IMR-90 (cell line): Measurements from ENCODE around the gene TFAP2A. TPM values are rescaled to one million over a fixed set of nuclear protein-coding genes. Genes with fewer than 3 reads are reported as not detected.

Source experiments
- ATAC-seq: fragments of 200-7000 bp; cut with Tn5 transposase; 2 replicates; pipeline ENCODE4 v1.9.1; 2020; ENCODE audit warnings: low read depth, mild to moderate bottlenecking, moderate library complexity
- BruUV-seq: library from RNA; stranded (reverse); fragments of 400-500 nt; replicated peaks from 2 replicates; lab custom pipeline; 2021; lab: Mats Ljungman, UMichigan
- CTCF ChIA-PET: fragments of 300-600 bp; formaldehyde crosslinking; extraction: SDS; loops from one replicate; lab custom pipeline; 2021; ENCODE audit warnings: antibody characterized with exemption; lab: Yijun Ruan, JAX
- POLR2A ChIA-PET: fragments of 300-600 bp; sonication (Branson Sonifier 250); formaldehyde crosslinking; loops from one replicate; lab custom pipeline; 2022; ENCODE audit warnings: antibody characterized with exemption; ENCODE audit not compliant: unreplicated experiment; lab: Charles Lee
- DNase-seq: peaks from one replicate; pipeline ENCODE4 v3.0.0; 2013
- H2AFZ ChIP-seq: replicated peaks from 2 replicates; pipeline ENCODE3; 2013; ENCODE audit warnings: low read length, mild to moderate bottlenecking; ENCODE audit not compliant: poor library complexity
- H2AK5ac ChIP-seq: 2 replicates; pipeline ENCODE4 v1.6.1; 2013; ENCODE audit warnings: low read depth, low read length, inconsistent platforms
- H2AK9ac ChIP-seq: replicated peaks from 2 replicates; pipeline ENCODE3; 2013; ENCODE audit warnings: mild to moderate bottlenecking, low read depth, low read length, moderate library complexity; ENCODE audit not compliant: poor library complexity
- H2BK120ac ChIP-seq: 2 replicates; pipeline ENCODE4 v1.6.1; 2013; ENCODE audit warnings: low read depth, low read length, inconsistent platforms
- H2BK15ac ChIP-seq: 3 replicates; pipeline ENCODE4 v1.6.1; 2013; ENCODE audit warnings: low read depth, low read length, inconsistent platforms
- H2BK20ac ChIP-seq: 2 replicates; pipeline ENCODE4 v1.6.1; 2013; ENCODE audit warnings: low read depth, mild to moderate bottlenecking, inconsistent platforms, low read length, moderate library complexity
- H2BK5ac ChIP-seq: 2 replicates; pipeline ENCODE4 v1.6.1; 2013; ENCODE audit warnings: mild to moderate bottlenecking, low read depth, low read length, inconsistent platforms; ENCODE audit not compliant: poor library complexity, severe bottlenecking
- H3K14ac ChIP-seq: replicated peaks from 2 replicates; pipeline ENCODE4 v1.6.1; 2013; ENCODE audit warnings: low read depth, low read length, inconsistent platforms
- H3K18ac ChIP-seq: 2 replicates; pipeline ENCODE4 v1.6.1; 2013; ENCODE audit warnings: low read depth, low read length, control low read depth
- H3K23ac ChIP-seq: 2 replicates; pipeline ENCODE4 v1.6.1; 2013; ENCODE audit warnings: low read depth, low read length, inconsistent platforms
- H3K27ac ChIP-seq: 2 replicates; pipeline ENCODE4 v1.5.1; 2013; ENCODE audit warnings: mild to moderate bottlenecking, control low read depth, low read length; ENCODE audit not compliant: insufficient read depth
- H3K27me3 ChIP-seq: 2 replicates; pipeline ENCODE4 v1.6.1; 2013; ENCODE audit warnings: low read length; ENCODE audit not compliant: control insufficient read depth, insufficient read depth
- H3K36me3 ChIP-seq: 2 replicates; pipeline ENCODE4 v1.6.1; 2013; ENCODE audit warnings: low read length, mixed read lengths; ENCODE audit not compliant: control insufficient read depth, insufficient read depth
- H3K4ac ChIP-seq: 2 replicates; pipeline ENCODE4 v1.6.1; 2013; ENCODE audit warnings: low read depth, low read length, inconsistent platforms
- H3K4me1 ChIP-seq: 2 replicates; pipeline ENCODE4 v1.6.1; 2013; ENCODE audit warnings: low read length, mixed read lengths; ENCODE audit not compliant: control insufficient read depth, insufficient read depth
- H3K4me2 ChIP-seq: 2 replicates; pipeline ENCODE4 v1.6.1; 2013; ENCODE audit warnings: low read depth, mild to moderate bottlenecking, control low read depth, low read length, moderate library complexity
- H3K4me3 ChIP-seq: 2 replicates; pipeline ENCODE4 v1.5.1; 2013; ENCODE audit warnings: low read depth, mild to moderate bottlenecking, control low read depth, low read length, moderate library complexity; ENCODE audit not compliant: insufficient read depth
- H3K56ac ChIP-seq: 2 replicates; pipeline ENCODE4 v1.6.1; 2013; ENCODE audit warnings: low read length, inconsistent platforms; ENCODE audit not compliant: insufficient read depth; ENCODE audit errors: extremely low read depth
- H3K79me1 ChIP-seq, 2 experiments: 2 replicates each; pipeline ENCODE4 v1.6.1; 2013; ENCODE audit warnings: low read length in 2 of 2, inconsistent platforms in 1 of 2, low read depth in 1 of 2
- H3K9ac ChIP-seq: 2 replicates; pipeline ENCODE4 v1.6.1; 2013; ENCODE audit warnings: low read depth, low read length, control low read depth
- H3K9me1 ChIP-seq: 2 replicates; pipeline ENCODE4 v1.6.1; 2013; ENCODE audit warnings: low read length, inconsistent platforms; ENCODE audit not compliant: insufficient read depth
- H3K9me3 ChIP-seq: 2 replicates; pipeline ENCODE4 v1.6.1; 2013; ENCODE audit warnings: low read length; ENCODE audit not compliant: control insufficient read depth, insufficient read depth
- H4K20me1 ChIP-seq: 2 replicates; pipeline ENCODE4 v1.6.1; 2013; ENCODE audit warnings: low read length, inconsistent platforms; ENCODE audit not compliant: insufficient read depth
- H4K5ac ChIP-seq: 2 replicates; pipeline ENCODE4 v1.6.1; 2013; ENCODE audit warnings: mild to moderate bottlenecking, low read depth, low read length, control low read depth
- H4K8ac ChIP-seq, 2 experiments: 2 replicates each; pipeline ENCODE4 v1.6.1; 2013; ENCODE audit warnings: low read depth in 2 of 2, low read length in 2 of 2, control low read depth in 1 of 2, inconsistent platforms in 1 of 2
- H4K91ac ChIP-seq: 2 replicates; pipeline ENCODE4 v1.6.1; 2013; ENCODE audit warnings: low read depth, low read length, inconsistent platforms; ENCODE audit not compliant: insufficient read depth
- BHLHE40 ChIP-seq: fragments of 150-350 bp; IDR thresholded peaks from 2 replicates; pipeline ENCODE4 v1.6.1; 2016; ENCODE audit warnings: mild to moderate bottlenecking, low read depth, low read length
- CEBPB ChIP-seq: IDR thresholded peaks from 2 replicates; pipeline ENCODE4 v1.6.1; 2012; ENCODE audit warnings: low read depth, low read length, improper control_type of control experiment
- CTCF ChIP-seq: conservative IDR thresholded peaks from 2 replicates; pipeline ENCODE4 v1.5.1; 2012; ENCODE audit warnings: mild to moderate bottlenecking, low read depth, low read length, improper control_type of control experiment
- FOS ChIP-seq: fragments of 150-350 bp; IDR thresholded peaks from 2 replicates; pipeline ENCODE4 v1.6.1; 2016; ENCODE audit warnings: low read depth, low read length
- MAFK ChIP-seq: IDR thresholded peaks from 2 replicates; pipeline ENCODE4 v1.6.1; 2012; ENCODE audit warnings: low read depth, low read length, improper control_type of control experiment
- MXI1 ChIP-seq: IDR thresholded peaks from 2 replicates; pipeline ENCODE4 v1.6.1; 2012; ENCODE audit warnings: low read depth, mild to moderate bottlenecking, low read length, moderate library complexity, borderline replicate concordance
- NFE2L2 ChIP-seq: fragments of 150-350 bp; IDR thresholded peaks from 2 replicates; pipeline ENCODE4 v1.6.1; 2016; ENCODE audit warnings: low read depth, mild to moderate bottlenecking, low read length
- POLR2A ChIP-seq: IDR thresholded peaks from 2 replicates; pipeline ENCODE4 v1.6.1; 2012; ENCODE audit warnings: mild to moderate bottlenecking, low read depth, low read length
- RAD21 ChIP-seq: IDR thresholded peaks from 2 replicates; pipeline ENCODE4 v1.6.1; 2012; ENCODE audit warnings: low read length, improper control_type of control experiment
- RCOR1 ChIP-seq: IDR thresholded peaks from 2 replicates; pipeline ENCODE4 v1.6.1; 2012; ENCODE audit warnings: mild to moderate bottlenecking, low read length, improper control_type of control experiment; ENCODE audit not compliant: insufficient replicate concordance
- RFX5 ChIP-seq: IDR thresholded peaks from 2 replicates; pipeline ENCODE4 v1.8.0; 2012; ENCODE audit warnings: low read depth, mild to moderate bottlenecking, low read length, moderate library complexity
- SMC3 ChIP-seq: fragments of 150-350 bp; IDR thresholded peaks from 2 replicates; pipeline ENCODE4 v1.6.1; 2016; ENCODE audit warnings: low read depth, mild to moderate bottlenecking, antibody characterized with exemption, low read length, moderate library complexity
- USF2 ChIP-seq: fragments of 150-350 bp; IDR thresholded peaks from 2 replicates; pipeline ENCODE4 v1.6.1; 2017; ENCODE audit warnings: mild to moderate bottlenecking, antibody characterized with exemption, low read length, low read depth
- WGBS, 2 experiments: methylation state at CpG; one replicate each; pipeline versions ENCODE4 v1.1.5 to v1.1.7; 2013; ENCODE audit warnings: missing lambda C conversion rate in 2 of 2; ENCODE audit not compliant: insufficient read length in 1 of 2; ENCODE audit errors: extremely low coverage in 2 of 2; 5-methylcytosine and 5-hydroxymethylcytosine counted together
- dilution Hi-C: fragments of 300-500 bp; cut with HindIII; formaldehyde crosslinking; loops from one replicate; pipeline ENCODE4 v1.14.3; 2018; ENCODE audit warnings: low sequenced_read_pairs; ENCODE audit not compliant: unreplicated experiment
- in situ Hi-C: fragments of 300-500 bp; cut with MboI; formaldehyde crosslinking; loops from 3 replicates; pipeline ENCODE4 v1.14.3; 2019; ENCODE audit warnings: low sequenced_read_pairs, inconsistent platforms, mixed read lengths
- intact Hi-C: fragments of 100-400 bp; cut with micrococcal nuclease; formaldehyde crosslinking; loops from 2 replicates; pipeline ENCODE4 v1.10.0; 2022
- polyA plus RNA-seq, 3 experiments: library from polyadenylated mRNA; depleted of rRNA; stranded (reverse); fragments of >200 nt; gene quantifications; 2 replicates each; pipeline ENCODE4 v1.2.3, GENCODE V29; 2012; ENCODE audit warnings: low replicate concordance in 1 of 3
- total RNA-seq: library from RNA; depleted of rRNA; stranded (reverse); fragments of >200 nt; gene quantifications from 2 replicates; pipeline ENCODE4 v1.2.3, GENCODE V29; 2012

Gene TFAP2A
- total and polyA plus RNA-seq, 2 of the 4 experiments (the other 2 are of a cell fraction), result 0.72 to 7.1 TPM

GRCh38 chr6:10391799-10392198 lies 23.1 kb downstream of the TFAP2A start:
- BruUV-seq, result no TSS peak
- no peak overlapping the region for H4K5ac ChIP-seq
- in situ Hi-C loops, result no loop called here
- H3K9me3 ChIP-seq, result peaks cover 6% of the 10 kb centered on the region
- no peak overlapping the region for H3K14ac ChIP-seq
- CTCF ChIA-PET, result no interaction called here
- no peak overlapping the region for H3K4ac ChIP-seq
- H3K27me3 ChIP-seq, result peaks cover 75% of the 10 kb centered on the region
- H3K4me1 ChIP-seq, result no peaks in the 10 kb centered on the region
- H3K18ac ChIP-seq, result no peak overlapping the region
- no peak overlapping the region for H2AFZ ChIP-seq
- no peak overlapping the region for H3K4me2 ChIP-seq
- no peak overlapping the region for H2BK5ac ChIP-seq
- no peaks in the 10 kb centered on the region for H3K36me3 ChIP-seq
- no peak overlapping the region for H3K56ac ChIP-seq
- no peak overlapping the region for H3K27ac ChIP-seq
- H2BK120ac ChIP-seq, result no peak overlapping the region
- H3K9me1 ChIP-seq, result no peaks in the 10 kb centered on the region
- H2AK9ac ChIP-seq, result no peak overlapping the region
- dilution Hi-C loops, result no loop called here
- no peak overlapping the region for H4K8ac ChIP-seq
- ATAC-seq, result no peak
- no peak overlapping the region for H4K91ac ChIP-seq
- no peak for DNase-seq
- TF ChIP-seq CEBPB (no peak), SMC3 (no peak), BHLHE40 (no peak), RCOR1 (no peak), CTCF (no peak), USF2 (no peak), POLR2A (no peak), MXI1 (no peak), MAFK (no peak), RFX5 (no peak), RAD21 (no peak), FOS (no peak), NFE2L2 (no peak)
- intact Hi-C loops, result no loop called here
- H4K20me1 ChIP-seq, result no peaks in the 10 kb centered on the region
- H3K4me3 ChIP-seq, result no peak overlapping the region
- no peak overlapping the region for H2AK5ac ChIP-seq
- H2BK20ac ChIP-seq, result no peak overlapping the region
- no CpG with 5 or more reads among the region's 10 CpGs for WGBS, 2 experiments
- H3K9ac ChIP-seq, result no peak overlapping the region
- H2BK15ac ChIP-seq, result no peak overlapping the region
- no peak overlapping the region for H3K23ac ChIP-seq
- POLR2A ChIA-PET, result no interaction called here
- H3K79me1 ChIP-seq, result no peaks in the 10 kb centered on the region
